HepG2 (cell line): ENCODE measurements around the gene MC4R. TPM values are rescaled to one million over a fixed set of nuclear protein-coding genes. Genes with fewer than 3 reads are reported as not detected.

ENCODE experiments used
- ATAC-seq: fragments of 200-7000 bp; cut with Tn5 transposase; 3 replicates; pipeline ENCODE4 v1.9.1; 2020; ENCODE audit warnings: mild to moderate bottlenecking, moderate library complexity
- BruUV-seq: library from RNA; stranded (reverse); fragments of 400-500 nt; replicated peaks from 2 replicates; lab custom pipeline; 2021; lab: Mats Ljungman, UMichigan
- CTCF ChIA-PET: fragments of 300-600 bp; formaldehyde crosslinking; extraction: SDS; loops from one replicate; lab custom pipeline; 2021; ENCODE audit warnings: low total read pairs, inconsistent platforms, low intra/inter-chr PET ratio; lab: Yijun Ruan, JAX
- POLR2A ChIA-PET: fragments of 350-600 bp; sonication (Branson Sonifier 250); formaldehyde crosslinking; loops from one replicate; lab custom pipeline; 2020; ENCODE audit warnings: antibody characterized with exemption, inconsistent platforms; lab: Yijun Ruan, JAX
- DNase-seq: peaks from one replicate; pipeline ENCODE4 v3.0.0-alpha.2; 2015; ENCODE audit warnings: low spot score
- FAIRE-seq: peaks from 3 replicates; lab custom pipeline; 2011; peaks lifted over from hg19 to GRCh38; lab: Jason Lieb, UNC
- H2AFZ ChIP-seq: one replicate; pipeline ENCODE4 v1.6.1; 2011; ENCODE audit warnings: low read length, inconsistent platforms
- H3K27ac ChIP-seq: fragments of 300-600 bp; 3 replicates; pipeline ENCODE4 v1.8.0; 2011; ENCODE audit warnings: mixed run types, mild to moderate bottlenecking, mixed read lengths, low read length, inconsistent platforms; ENCODE audit not compliant: insufficient read depth; ENCODE audit errors: extremely low read length
- H3K27me3 ChIP-seq, 2 experiments: fragments of 200-600 bp in 1 of 2; 2 replicates in 1 of 2; 3 replicates in 1 of 2; pipeline versions ENCODE4 v1.6.0 to v1.8.0; 2011; ENCODE audit warnings: low read length in 2 of 2, mild to moderate bottlenecking in 2 of 2, moderate library complexity in 2 of 2, inconsistent platforms in 1 of 2; ENCODE audit not compliant: insufficient read depth in 2 of 2, control insufficient read depth in 1 of 2
- H3K36me3 ChIP-seq, 2 experiments: fragments of 200-600 bp in 1 of 2; replicated peaks in 1 of 2; 2 replicates in 1 of 2; 3 replicates in 1 of 2; pipeline versions ENCODE4 v1.5.1 to v1.8.0; 2011; ENCODE audit warnings: low read length in 2 of 2, inconsistent platforms in 1 of 2; ENCODE audit not compliant: insufficient read depth in 2 of 2, control insufficient read depth in 1 of 2
- H3K4me1 ChIP-seq: 2 replicates; pipeline ENCODE4 v1.5.1; 2012; ENCODE audit warnings: low read length, inconsistent platforms; ENCODE audit not compliant: insufficient read depth
- H3K4me2 ChIP-seq: 2 replicates; pipeline ENCODE4 v1.6.0; 2011; ENCODE audit warnings: low read depth, low read length, inconsistent platforms
- H3K4me3 ChIP-seq, 3 experiments: fragments of 200-600 bp in 1 of 3; sonication (generic), shearing (Covaris generic) in 1 of 3; replicated peaks in 1 of 3; 2 replicates each; pipeline ENCODE4 v1.5.1; 2011 to 2016; ENCODE audit warnings: low read length in 3 of 3, inconsistent platforms in 2 of 3, low read depth in 2 of 3, mild to moderate bottlenecking in 2 of 3, control low read depth in 1 of 3, mixed read lengths in 1 of 3; ENCODE audit not compliant: insufficient read depth in 1 of 3
- H3K79me2 ChIP-seq: one replicate; pipeline ENCODE4 v1.6.1; 2011; ENCODE audit warnings: low read length, inconsistent platforms; ENCODE audit not compliant: insufficient read depth
- H3K9ac ChIP-seq: 2 replicates; pipeline ENCODE4 v1.6.0; 2011; ENCODE audit warnings: mild to moderate bottlenecking, low read depth, low read length, inconsistent platforms; ENCODE audit not compliant: insufficient read depth
- H3K9me3 ChIP-seq: 2 replicates; pipeline ENCODE4 v1.5.1; 2012; ENCODE audit warnings: mild to moderate bottlenecking, low read length
- H4K20me1 ChIP-seq: 2 replicates; pipeline ENCODE4 v1.6.0; 2011; ENCODE audit warnings: inconsistent platforms, mild to moderate bottlenecking, low read length, moderate library complexity; ENCODE audit not compliant: insufficient read depth
- ATF1 ChIP-seq: IDR thresholded peaks from 2 replicates; pipeline ENCODE4 v1.6.1; 2016; ENCODE audit warnings: mild to moderate bottlenecking, control low read depth
- CREM ChIP-seq, 2 experiments: sonication (generic) in 1 of 2; formaldehyde crosslinking in 1 of 2; IDR thresholded peaks; 2 replicates each; pipeline versions ENCODE4 v1.4.0 to v1.6.1; 2016 to 2020; ENCODE audit warnings: antibody characterized with exemption in 1 of 2, mild to moderate bottlenecking in 1 of 2, missing genetic modification reagents in 1 of 2
- DDIT3 ChIP-seq: sonication (generic); formaldehyde crosslinking; IDR thresholded peaks from 2 replicates; pipeline ENCODE4 v1.4.0; 2020; ENCODE audit warnings: mild to moderate bottlenecking, missing genetic modification reagents
- E2F5 ChIP-seq: sonication (generic); formaldehyde crosslinking; conservative IDR thresholded peaks from 2 replicates; pipeline ENCODE4 v1.4.0; 2020; ENCODE audit warnings: missing genetic modification reagents
- GATA4 ChIP-seq: sonication (generic); IDR thresholded peaks from 2 replicates; pipeline ENCODE4 v1.6.1; 2016; ENCODE audit warnings: antibody characterized with exemption, low read depth, borderline replicate concordance
- HNRNPH1 ChIP-seq: fragments of 200-400 bp; formaldehyde crosslinking; optimal IDR thresholded peaks from 2 replicates; pipeline ENCODE3; 2017; ENCODE audit warnings: mild to moderate bottlenecking, low read depth, low read length
- HNRNPLL ChIP-seq: fragments of 200-400 bp; formaldehyde crosslinking; IDR thresholded peaks from 2 replicates; pipeline ENCODE4 v1.6.1; 2017; ENCODE audit warnings: mild to moderate bottlenecking, low read depth, low read length; ENCODE audit not compliant: poor library complexity, severe bottlenecking
- MBD4 ChIP-seq: IDR thresholded peaks from 2 replicates; pipeline ENCODE4 v1.6.1; 2012; ENCODE audit warnings: low read length, inconsistent platforms, borderline replicate concordance
- MIER2 ChIP-seq: IDR thresholded peaks from 2 replicates; pipeline ENCODE4 v1.6.1; 2016; ENCODE audit warnings: missing biosample characterization, missing genetic modification reagents
- NONO ChIP-seq, 2 experiments: fragments of 450-650 bp in 1 of 2; sonication (generic) in 1 of 2; formaldehyde crosslinking in 1 of 2; IDR thresholded peaks in 1 of 2; conservative IDR thresholded peaks in 1 of 2; 2 replicates each; pipeline versions ENCODE4 v1.6.1 to v1.8.0; 2017 to 2022; ENCODE audit warnings: mild to moderate bottlenecking in 1 of 2, missing genetic modification reagents in 1 of 2, moderate library complexity in 1 of 2
- RBM39 ChIP-seq: fragments of 200-400 bp; formaldehyde crosslinking; IDR thresholded peaks from one replicate; pipeline ENCODE4 v1.6.1; 2018; ENCODE audit warnings: antibody characterized with exemption, mild to moderate bottlenecking, low read depth, low read length; ENCODE audit not compliant: poor library complexity, severe bottlenecking
- TRIM24 ChIP-seq: sonication (generic); formaldehyde crosslinking; IDR thresholded peaks from 2 replicates; pipeline ENCODE4 v1.8.0; 2022; ENCODE audit warnings: mild to moderate bottlenecking, missing genetic modification reagents
- YEATS4 ChIP-seq: sonication (generic); formaldehyde crosslinking; IDR thresholded peaks from 2 replicates; pipeline ENCODE4 v1.4.0; 2020; ENCODE audit warnings: missing genetic modification reagents, borderline replicate concordance
- ZBTB7A ChIP-seq: sonication (generic); formaldehyde crosslinking; IDR thresholded peaks from 2 replicates; pipeline ENCODE4 v1.8.0; 2022; ENCODE audit warnings: mild to moderate bottlenecking, missing genetic modification reagents
- ZKSCAN5 ChIP-seq: sonication (generic); formaldehyde crosslinking; IDR thresholded peaks from 2 replicates; pipeline ENCODE4 v1.5.1; 2020; ENCODE audit warnings: mild to moderate bottlenecking, missing genetic modification reagents
- ZSCAN20 ChIP-seq: sonication (generic); formaldehyde crosslinking; IDR thresholded peaks from 2 replicates; pipeline ENCODE4 v1.4.0; 2020; ENCODE audit warnings: missing genetic modification reagents, mild to moderate bottlenecking, borderline replicate concordance
- in situ Hi-C: cut with HindIII; loops from 2 replicates; pipeline ENCODE4 v1.10.0; 2017; ENCODE audit warnings: low pct_unique_long_range_greater_than_20kb; ENCODE audit not compliant: extremely low pct_ligation_motif_present
- intact Hi-C: fragments of 100-400 bp; cut with micrococcal nuclease; formaldehyde crosslinking; loops from one replicate; pipeline ENCODE4 v1.10.0; 2022; ENCODE audit not compliant: unreplicated experiment
- polyA plus RNA-seq, 8 experiments: library from polyadenylated mRNA; depleted of rRNA in 3 of 8; stranded (reverse) in 7 of 8; unstranded in 1 of 8; fragments of >200 nt; fragmentation: Illumina TruSeq in 4 of 8; extraction: Trizol in 4 of 8; gene quantifications; 2 replicates each; pipeline versions ENCODE4 v1.2.1 to v1.2.3, GENCODE V29; 2011 to 2016; ENCODE audit warnings: low read depth in 4 of 8, missing spikeins in 1 of 8, mixed read lengths in 1 of 8; ENCODE audit not compliant: insufficient read depth in 1 of 8
- total RNA-seq, 5 experiments: library from RNA; depleted of rRNA; stranded (reverse); fragments of >200 nt; fragmentation: Illumina TruSeq; extraction: Trizol; gene quantifications; 2 replicates each; pipeline ENCODE4 v1.2.3, GENCODE V29; 2016; ENCODE audit warnings: low read depth in 1 of 5

The MC4R gene
- total and polyA plus RNA-seq, 2 of the 13 experiments (the other 11 are each of a cell fraction or from before 2014, with no cell fraction given) = not detected

GRCh38 chr18:60322591-60322990 is 50.0 kb downstream of the MC4R start:
- no peak overlapping the region for H3K27ac ChIP-seq
- in situ Hi-C loops (no loop called here), intact Hi-C loops (no loop called here)
- ATAC-seq (no peak), FAIRE-seq (no peak), DNase-seq (no peak)
- H3K4me1 ChIP-seq = no peaks in the 10 kb centered on the region
- ChIA-PET POLR2A (no interaction called here), CTCF (no interaction called here)
- no peaks in the 10 kb centered on the region for H3K27me3 ChIP-seq
- H3K4me2 ChIP-seq = no peak overlapping the region
- H3K9me3 ChIP-seq = peaks cover 76% of the 10 kb centered on the region
- no peaks in the 10 kb centered on the region for H3K36me3 ChIP-seq
- H4K20me1 ChIP-seq = no peaks in the 10 kb centered on the region
- TF ChIP-seq ATF1 (no peak), MBD4 (no peak), MIER2 (CRISPR knock-in tag) (no peak), ZKSCAN5 (CRISPR knock-in tag) (no peak), YEATS4 (CRISPR knock-in tag) (no peak), NONO (IDR thresholded peaks at IDR 0.05) (no peak), NONO (CRISPR knock-in tag; conservative IDR thresholded peaks at IDR 0.05) (no peak), HNRNPH1 (no peak), CREM (IDR thresholded peaks at IDR 0.05) (no peak), CREM (CRISPR knock-in tag; IDR thresholded peaks at IDR 0.05) (no peak), E2F5 (CRISPR knock-in tag) (no peak), HNRNPLL (no peak), RBM39 (no peak), GATA4 (no peak), ZBTB7A (CRISPR knock-in tag) (no peak), ZSCAN20 (no peak), DDIT3 (CRISPR knock-in tag) (no peak), TRIM24 (CRISPR knock-in tag) (no peak)
- no peak overlapping the region for H3K4me3 ChIP-seq
- H2AFZ ChIP-seq = no peak overlapping the region
- H3K9ac ChIP-seq = no peak overlapping the region
- H3K79me2 ChIP-seq = no peaks in the 10 kb centered on the region
- no TSS peak for BruUV-seq
